HEK293 (cell line): ENCODE results near the gene SEMA4D.

Experiments used
- CTCF ChIA-PET: fragments of 350-600 bp; formaldehyde crosslinking; extraction: SDS; loops from one replicate; lab custom pipeline; 2021; ENCODE audit warnings: antibody characterized with exemption; lab: Yijun Ruan, JAX
- POLR2A ChIA-PET: fragments of 300-600 bp; formaldehyde crosslinking; extraction: SDS; loops from one replicate; lab custom pipeline; 2020; ENCODE audit warnings: antibody characterized with exemption, inconsistent platforms; lab: Yijun Ruan, JAX
- H3K27ac ChIP-seq: fragments of 200-500 bp; sonication (Bioruptor generic); 2 replicates; pipeline ENCODE4 v1.5.1; 2014; ENCODE audit warnings: low read depth, low read length, control low read depth, inconsistent platforms; ENCODE audit errors: extremely low read depth
- H3K36me3 ChIP-seq, 2 experiments: fragments of 200-500 bp in 1 of 2; sonication (Bioruptor generic) in 1 of 2; 1 replicate in 1 of 2; 2 replicates in 1 of 2; pipeline ENCODE4 v1.5.1; 2014 to 2017; ENCODE audit warnings: inconsistent platforms in 2 of 2, low read length in 2 of 2; ENCODE audit not compliant: control insufficient read depth in 2 of 2, insufficient read depth in 1 of 2
- H3K4me1 ChIP-seq: fragments of 200-500 bp; sonication (Bioruptor generic); 2 replicates; pipeline ENCODE4 v1.5.1; 2014; ENCODE audit warnings: mild to moderate bottlenecking, low read length, inconsistent platforms; ENCODE audit not compliant: control insufficient read depth, insufficient read depth
- H3K4me3 ChIP-seq: 2 replicates; pipeline ENCODE4 v1.5.1; 2011; ENCODE audit warnings: low read depth, mild to moderate bottlenecking, control low read depth, low read length, moderate library complexity
- H3K9me3 ChIP-seq: fragments of 200-500 bp; sonication (Bioruptor generic); 2 replicates; pipeline ENCODE4 v1.5.1; 2014; ENCODE audit warnings: low read depth, low read length, inconsistent platforms; ENCODE audit not compliant: control insufficient read depth, insufficient read depth
- FEZF1 ChIP-seq: fragments of 450-650 bp; formaldehyde crosslinking; IDR thresholded peaks from 2 replicates; pipeline ENCODE4 v1.5.1; 2016; ENCODE audit warnings: missing biosample characterization, missing genetic modification characterization
- OSR2 ChIP-seq: fragments of 450-650 bp; formaldehyde crosslinking; IDR thresholded peaks from 2 replicates; pipeline ENCODE4 v1.5.1; 2016; ENCODE audit warnings: missing biosample characterization, missing genetic modification characterization
- OVOL3 ChIP-seq: fragments of 450-650 bp; formaldehyde crosslinking; IDR thresholded peaks from 2 replicates; pipeline ENCODE4 v1.5.1; 2016; ENCODE audit warnings: missing biosample characterization, missing genetic modification characterization
- SETDB1 ChIP-seq: IDR thresholded peaks from one replicate; pipeline ENCODE4 v1.6.1; 2017; ENCODE audit warnings: mild to moderate bottlenecking, low read length, moderate library complexity, mixed read lengths; ENCODE audit not compliant: insufficient read length
- TCF7L2 ChIP-seq: IDR thresholded peaks from 2 replicates; pipeline ENCODE4 v1.6.1; 2011; ENCODE audit warnings: low read depth, mild to moderate bottlenecking, inconsistent platforms, low read length, moderate library complexity, borderline replicate concordance
- ZBTB6 ChIP-seq: fragments of 450-650 bp; formaldehyde crosslinking; IDR thresholded peaks from 2 replicates; pipeline ENCODE4 v1.5.1; 2017; ENCODE audit warnings: missing biosample characterization, missing genetic modification characterization
- ZFP69B ChIP-seq: fragments of 450-650 bp; formaldehyde crosslinking; IDR thresholded peaks from 2 replicates; pipeline ENCODE4 v1.5.1; 2016; ENCODE audit warnings: missing biosample characterization, missing genetic modification characterization
- ZNF10 ChIP-seq: fragments of 450-650 bp; formaldehyde crosslinking; IDR thresholded peaks from 2 replicates; pipeline ENCODE4 v1.5.1; 2017; ENCODE audit warnings: missing biosample characterization, missing genetic modification characterization
- ZNF148 ChIP-seq: fragments of 450-650 bp; formaldehyde crosslinking; IDR thresholded peaks from 2 replicates; pipeline ENCODE4 v1.5.0; 2017; ENCODE audit warnings: missing biosample characterization, missing genetic modification characterization, borderline replicate concordance
- ZNF175 ChIP-seq: fragments of 450-650 bp; formaldehyde crosslinking; IDR thresholded peaks from 2 replicates; pipeline ENCODE4 v1.5.1; 2016; ENCODE audit warnings: missing biosample characterization, missing genetic modification characterization
- ZNF266 ChIP-seq: fragments of 450-650 bp; formaldehyde crosslinking; IDR thresholded peaks from 2 replicates; pipeline ENCODE4 v1.5.1; 2016; ENCODE audit warnings: missing biosample characterization, missing genetic modification characterization, low read depth
- ZNF274 ChIP-seq, 2 experiments: fragments of 200-500 bp in 1 of 2; fragments of 450-650 bp in 1 of 2; sonication (Bioruptor generic) in 1 of 2; formaldehyde crosslinking in 1 of 2; IDR thresholded peaks; 2 replicates each; pipeline versions ENCODE4 v1.5.1 to v1.6.1; 2014 to 2016; ENCODE audit warnings: borderline replicate concordance in 1 of 2, inconsistent platforms in 1 of 2, low read length in 1 of 2, missing biosample characterization in 1 of 2, missing genetic modification characterization in 1 of 2
- ZNF280C ChIP-seq: fragments of 450-650 bp; formaldehyde crosslinking; IDR thresholded peaks from 2 replicates; pipeline ENCODE4 v1.5.1; 2016; ENCODE audit warnings: missing biosample characterization, missing genetic modification characterization
- ZNF404 ChIP-seq: fragments of 450-650 bp; formaldehyde crosslinking; IDR thresholded peaks from 2 replicates; pipeline ENCODE4 v1.5.1; 2017; ENCODE audit warnings: missing biosample characterization, missing genetic modification characterization
- ZNF48 ChIP-seq: fragments of 450-650 bp; formaldehyde crosslinking; IDR thresholded peaks from 2 replicates; pipeline ENCODE4 v1.5.1; 2016; ENCODE audit warnings: missing biosample characterization, missing genetic modification characterization
- ZNF624 ChIP-seq: fragments of 450-650 bp; formaldehyde crosslinking; IDR thresholded peaks from 2 replicates; pipeline ENCODE4 v1.5.1; 2017; ENCODE audit warnings: missing biosample characterization, missing genetic modification characterization

SEMA4D gene

GRCh38 chr9:89411759-89412158 lies 86.2 kb downstream of the SEMA4D start:
- Histone ChIP-seq H3K36me3 (peaks cover 0 to 10% of the 10 kb centered on the region in 2 experiments; a peak in 1 of 3 replicates), H3K9me3 (no peaks in the 10 kb centered on the region), H3K4me1 (no peaks in the 10 kb centered on the region), H3K4me3 (no peak overlapping the region), H3K27ac (no peak overlapping the region)
- TF ChIP-seq ZNF280C (tag by site-specific recombination): no peak
- no peak for TF ChIP-seq ZNF266 (tag by site-specific recombination)
- no peak for TF ChIP-seq ZNF10 (tag by site-specific recombination)
- no peak for TF ChIP-seq FEZF1 (tag by site-specific recombination)
- TF ChIP-seq ZFP69B: no peak
- TF ChIP-seq ZNF175 (tag by site-specific recombination): no peak
- TF ChIP-seq ZNF404 (tag by site-specific recombination): no peak
- TF ChIP-seq ZBTB6 (tag by site-specific recombination): no peak
- TF ChIP-seq ZNF274 (IDR thresholded peaks at IDR 0.05; ENCODE audit: low read length): no peak
- TF ChIP-seq ZNF274 (tag by site-specific recombination; IDR thresholded peaks at IDR 0.05; ENCODE audit: borderline replicate concordance): no peak
- no peak for TF ChIP-seq ZNF48 (tag by site-specific recombination)
- no peak for TF ChIP-seq OVOL3
- no peak for TF ChIP-seq OSR2 (tag by site-specific recombination)
- no peak for TF ChIP-seq TCF7L2
- ChIA-PET POLR2A (no interaction called here), CTCF (no interaction called here)

GRCh38 chr9:89410641-89411350 lies 87.1 kb downstream of the SEMA4D start:
- POLR2A ChIA-PET: no interaction called here
- Histone ChIP-seq H3K27ac (no peak overlapping the region), H3K9me3 (no peaks in the 10 kb centered on the region), H3K4me3 (no peak overlapping the region), H3K4me1 (no peaks in the 10 kb centered on the region)
- CTCF ChIA-PET: interaction anchor here (0.6 to 1.9 kb wide), 8 partner anchors 14 to 1649 kb away, joined by 3 to 11 read pairs (median 3); no protein-coding TSS in a partner anchor
- TF ChIP-seq SETDB1: peak; percentile 71
- TF ChIP-seq ZNF624 (tag by site-specific recombination): 0 out of 2 replicates have a peak, but pooled peaks have one; percentile 53
- no peak for TF ChIP-seq ZNF148 (tag by site-specific recombination)
- TF ChIP-seq, all 188 proteins: peak for 2
- peaks cover 0 to 10% of the 10 kb centered on the region in 2 experiments; a peak in 1 of 3 replicates for H3K36me3 ChIP-seq
